ENCODE measurements around the gene HELZ. TPM values are rescaled to one million over a fixed set of nuclear protein-coding genes. Genes with fewer than 3 reads are reported as not detected.

Gene HELZ
- total and polyA plus RNA-seq, 4 donors = 5.5 to 175 (median 27.8) TPM

DNA sequence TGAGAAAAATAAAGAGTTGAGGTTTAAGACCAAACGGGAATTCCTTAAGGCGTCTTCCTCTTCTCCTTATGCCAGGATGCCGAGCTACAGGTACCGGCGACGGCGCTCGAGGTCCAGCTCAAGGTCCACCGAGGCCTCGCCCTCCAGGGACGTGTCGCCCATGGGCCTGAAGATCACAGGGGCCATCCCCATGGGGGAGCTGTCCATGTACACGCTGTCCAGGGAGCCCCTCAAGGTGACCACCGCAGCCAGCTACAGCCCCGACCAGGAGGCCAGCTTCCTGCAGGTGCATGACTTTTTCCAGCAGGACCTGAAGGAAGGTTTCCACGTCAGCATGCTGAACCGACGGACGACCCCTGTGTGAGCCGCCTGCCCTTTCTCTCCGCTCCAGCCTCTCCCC lies 214.4 kb downstream of the HELZ start:
- no peak overlapping the region for H3K27ac ChIP-seq (ENCODE audit: low read depth in 1 of 2, low read length in 1 of 2)
- TF ChIP-seq, protein P1, sequence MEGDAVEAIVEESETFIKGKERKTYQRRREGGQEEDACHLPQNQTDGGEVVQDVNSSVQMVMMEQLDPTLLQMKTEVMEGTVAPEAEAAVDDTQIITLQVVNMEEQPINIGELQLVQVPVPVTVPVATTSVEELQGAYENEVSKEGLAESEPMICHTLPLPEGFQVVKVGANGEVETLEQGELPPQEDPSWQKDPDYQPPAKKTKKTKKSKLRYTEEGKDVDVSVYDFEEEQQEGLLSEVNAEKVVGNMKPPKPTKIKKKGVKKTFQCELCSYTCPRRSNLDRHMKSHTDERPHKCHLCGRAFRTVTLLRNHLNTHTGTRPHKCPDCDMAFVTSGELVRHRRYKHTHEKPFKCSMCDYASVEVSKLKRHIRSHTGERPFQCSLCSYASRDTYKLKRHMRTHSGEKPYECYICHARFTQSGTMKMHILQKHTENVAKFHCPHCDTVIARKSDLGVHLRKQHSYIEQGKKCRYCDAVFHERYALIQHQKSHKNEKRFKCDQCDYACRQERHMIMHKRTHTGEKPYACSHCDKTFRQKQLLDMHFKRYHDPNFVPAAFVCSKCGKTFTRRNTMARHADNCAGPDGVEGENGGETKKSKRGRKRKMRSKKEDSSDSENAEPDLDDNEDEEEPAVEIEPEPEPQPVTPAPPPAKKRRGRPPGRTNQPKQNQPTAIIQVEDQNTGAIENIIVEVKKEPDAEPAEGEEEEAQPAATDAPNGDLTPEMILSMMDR (IDR thresholded peaks at IDR 0.05; ENCODE audit: control extremely low read depth, extremely low read depth) = no peak
- no peak for DNase-seq
- no peaks in the 10 kb centered on the region for H3K27me3 ChIP-seq (ENCODE audit: control insufficient read depth in 3 of 3, insufficient read depth in 3 of 3, low read length in 2 of 3)
- ATAC-seq (ENCODE audit: insufficient read depth, low FRiP score) = no peak
- no peaks in the 10 kb centered on the region for H3K4me1 ChIP-seq (ENCODE audit: control insufficient read depth in 5 of 5, insufficient read depth in 5 of 5, low read length in 5 of 5)
- no peak overlapping the region for H3K9ac ChIP-seq (ENCODE audit: insufficient read depth in 1 of 2, low read length in 2 of 2)
- no peak overlapping the region for H3K4me3 ChIP-seq
- no peaks in the 10 kb centered on the region for H3K9me3 ChIP-seq (ENCODE audit: control insufficient read depth in 4 of 4, insufficient read depth in 3 of 4, low read length in 3 of 4)
- 92% methylated on average over 21 of the region's 21 CpGs for WGBS, 2 donors
- no peaks in the 10 kb centered on the region for H3K36me3 ChIP-seq (ENCODE audit: control insufficient read depth in 4 of 4, insufficient read depth in 4 of 4, low read length in 4 of 4)

DNA sequence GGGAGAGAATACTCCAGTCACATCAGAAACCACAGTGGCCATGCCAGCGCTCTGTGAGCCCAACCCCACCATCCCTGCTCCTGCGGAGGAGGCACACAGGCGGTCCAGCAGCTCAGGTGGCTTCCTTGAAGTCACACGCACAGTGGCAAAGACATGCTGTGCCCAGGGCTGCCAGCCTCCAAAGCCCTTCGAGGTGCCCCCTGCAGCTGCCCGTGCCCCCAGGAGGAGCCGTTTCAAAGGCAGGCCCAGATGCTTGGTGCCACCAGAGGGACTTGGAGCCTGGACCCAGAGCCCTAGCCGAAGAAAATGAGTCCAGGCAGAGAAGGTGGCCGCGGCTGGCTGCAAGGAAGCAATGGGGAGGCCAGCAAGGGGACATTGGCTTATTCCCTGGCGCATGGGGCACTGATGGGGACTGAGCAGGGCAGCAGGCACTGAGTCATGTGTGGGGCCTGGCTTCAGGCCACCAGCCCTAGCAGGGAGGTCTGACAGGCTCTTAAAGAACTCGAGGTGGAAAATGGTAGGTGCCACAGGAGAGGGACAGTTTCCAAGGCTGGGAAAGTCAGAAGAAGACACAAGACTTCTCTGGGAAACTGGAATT lies 217.9 kb downstream of the HELZ start:
- no peak overlapping the region for H3K4me3 ChIP-seq
- H3K4me1 ChIP-seq (ENCODE audit: control insufficient read depth in 5 of 5, insufficient read depth in 5 of 5, low read length in 5 of 5) = no peaks in the 10 kb centered on the region
- DNase-seq (peak in 1 of 3 donors; percentile 6), ATAC-seq (ENCODE audit: insufficient read depth, low FRiP score) (no peak)
- no peaks in the 10 kb centered on the region for H3K9me3 ChIP-seq (ENCODE audit: control insufficient read depth in 4 of 4, insufficient read depth in 3 of 4, low read length in 3 of 4)
- TF ChIP-seq, protein P1 (IDR thresholded peaks at IDR 0.05; ENCODE audit: control extremely low read depth, extremely low read depth) = no peak
- H3K27me3 ChIP-seq (ENCODE audit: control insufficient read depth in 3 of 3, insufficient read depth in 3 of 3, low read length in 2 of 3) = no peaks in the 10 kb centered on the region
- H3K9ac ChIP-seq (ENCODE audit: insufficient read depth in 1 of 2, low read length in 2 of 2) = no peak overlapping the region
- 88% methylated on average over 12 of the region's 12 CpGs for WGBS, 2 donors
- H3K36me3 ChIP-seq (ENCODE audit: control insufficient read depth in 4 of 4, insufficient read depth in 4 of 4, low read length in 4 of 4) = no peaks in the 10 kb centered on the region
- H3K27ac ChIP-seq (ENCODE audit: low read depth in 1 of 2, low read length in 1 of 2) = no peak overlapping the region

DNA sequence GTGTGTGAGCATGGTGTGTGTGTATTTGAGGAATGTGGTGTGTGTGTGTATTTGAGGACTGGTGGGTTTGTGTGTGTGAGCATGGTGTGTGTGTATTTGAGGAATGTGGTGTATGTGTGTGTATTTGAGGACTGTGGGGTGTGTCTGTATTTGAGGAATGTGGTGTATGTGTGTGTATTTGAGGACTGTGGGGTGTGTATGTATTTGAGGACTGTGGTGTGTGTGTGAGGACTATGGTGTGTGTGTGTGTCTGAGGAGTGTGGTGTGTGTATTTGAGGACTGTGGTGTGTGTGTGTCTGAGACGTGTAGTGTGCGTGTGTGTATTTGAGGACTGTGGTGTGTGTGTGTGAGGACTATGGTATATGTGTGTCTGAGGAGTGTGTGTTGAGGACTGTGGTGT lies 218.7 kb downstream of the HELZ start:
- Histone ChIP-seq H3K27me3 (ENCODE audit: control insufficient read depth in 3 of 3, insufficient read depth in 3 of 3, low read length in 2 of 3) (no peaks in the 10 kb centered on the region), H3K36me3 (ENCODE audit: control insufficient read depth in 4 of 4, insufficient read depth in 4 of 4, low read length in 4 of 4) (no peaks in the 10 kb centered on the region), H3K4me3 (no peak overlapping the region), H3K9ac (ENCODE audit: insufficient read depth in 1 of 2, low read length in 2 of 2) (no peak overlapping the region), H3K9me3 (ENCODE audit: control insufficient read depth in 4 of 4, insufficient read depth in 3 of 4, low read length in 3 of 4) (no peaks in the 10 kb centered on the region), H3K4me1 (ENCODE audit: control insufficient read depth in 5 of 5, insufficient read depth in 5 of 5, low read length in 5 of 5) (no peaks in the 10 kb centered on the region), H3K27ac (ENCODE audit: low read depth in 1 of 2, low read length in 1 of 2) (no peak overlapping the region)
- TF ChIP-seq, protein P1 (IDR thresholded peaks at IDR 0.05; ENCODE audit: control extremely low read depth, extremely low read depth) = no peak
- 84 to 86% methylated on average over 2 of the region's 2 CpGs for WGBS, 2 donors
- DNase-seq = peak in 1 of 3 donors; percentile 6
- ATAC-seq (ENCODE audit: insufficient read depth, low FRiP score) = no peak

All from lung (tissue), 12 donors.